ENCODE results near the gene PRSS27.
"Not testable (repeated sequence)": the region's sequence is repeated elsewhere in the genome, so short reads cannot be mapped to it uniquely, and the experiment has no call there.

Gene PRSS27

GRCh38 chr16:2721634-2722173 lies 1.7 kb upstream of the PRSS27 start:
- DNase-seq = not testable (repeated sequence)

DNA sequence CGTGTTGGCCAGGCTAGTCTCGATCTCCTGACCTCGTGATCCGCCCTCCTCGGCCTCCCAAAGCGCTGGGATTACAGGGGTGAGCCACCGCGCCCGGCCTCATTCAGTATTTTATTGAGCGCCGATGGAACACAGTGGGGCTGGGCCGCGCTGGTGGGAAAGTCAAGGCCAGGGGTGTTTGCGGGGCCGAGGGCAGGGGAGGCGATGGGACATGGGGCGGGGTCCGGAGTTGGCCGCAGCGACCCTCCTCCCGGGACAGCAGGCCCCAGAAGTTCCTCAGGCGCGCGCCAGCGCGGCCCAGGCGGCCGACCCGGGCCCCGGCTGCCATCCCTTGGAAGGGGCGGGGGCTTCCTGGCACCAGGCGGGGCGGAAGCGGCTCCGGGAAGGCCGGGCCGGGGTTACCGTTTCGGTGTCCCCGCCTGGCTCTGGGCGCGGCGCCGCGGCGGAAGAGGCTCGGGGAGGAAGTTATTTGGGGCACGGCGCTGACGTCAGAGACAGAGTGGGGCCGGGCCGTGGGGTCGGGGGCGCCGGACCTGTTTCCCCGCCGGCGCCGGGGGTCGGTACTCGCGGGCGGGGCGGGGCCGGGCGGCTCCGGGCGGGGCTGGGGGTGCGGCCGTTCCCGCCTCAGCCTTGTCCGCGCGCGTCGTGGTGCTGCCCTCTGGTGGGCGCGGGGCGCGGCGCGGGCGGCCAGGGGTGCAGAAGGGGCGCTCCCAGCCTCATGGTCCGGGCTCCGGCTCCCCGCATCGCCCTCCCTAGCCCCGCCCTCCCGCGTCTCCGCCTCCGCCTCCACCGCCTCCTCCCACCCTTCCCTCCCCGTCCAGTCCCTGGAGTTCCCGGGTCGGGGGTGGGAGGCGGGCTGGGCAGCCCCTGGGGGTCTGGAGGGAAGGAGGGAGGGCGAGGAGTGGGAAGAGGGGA lies 952 bp upstream of the PRSS27 start:
- peak; percentile 83 for DNase-seq

GRCh38 chr16:2719328-2720063 lies 528 bp downstream of the PRSS27 start:
- DNase-seq = no peak

DNA sequence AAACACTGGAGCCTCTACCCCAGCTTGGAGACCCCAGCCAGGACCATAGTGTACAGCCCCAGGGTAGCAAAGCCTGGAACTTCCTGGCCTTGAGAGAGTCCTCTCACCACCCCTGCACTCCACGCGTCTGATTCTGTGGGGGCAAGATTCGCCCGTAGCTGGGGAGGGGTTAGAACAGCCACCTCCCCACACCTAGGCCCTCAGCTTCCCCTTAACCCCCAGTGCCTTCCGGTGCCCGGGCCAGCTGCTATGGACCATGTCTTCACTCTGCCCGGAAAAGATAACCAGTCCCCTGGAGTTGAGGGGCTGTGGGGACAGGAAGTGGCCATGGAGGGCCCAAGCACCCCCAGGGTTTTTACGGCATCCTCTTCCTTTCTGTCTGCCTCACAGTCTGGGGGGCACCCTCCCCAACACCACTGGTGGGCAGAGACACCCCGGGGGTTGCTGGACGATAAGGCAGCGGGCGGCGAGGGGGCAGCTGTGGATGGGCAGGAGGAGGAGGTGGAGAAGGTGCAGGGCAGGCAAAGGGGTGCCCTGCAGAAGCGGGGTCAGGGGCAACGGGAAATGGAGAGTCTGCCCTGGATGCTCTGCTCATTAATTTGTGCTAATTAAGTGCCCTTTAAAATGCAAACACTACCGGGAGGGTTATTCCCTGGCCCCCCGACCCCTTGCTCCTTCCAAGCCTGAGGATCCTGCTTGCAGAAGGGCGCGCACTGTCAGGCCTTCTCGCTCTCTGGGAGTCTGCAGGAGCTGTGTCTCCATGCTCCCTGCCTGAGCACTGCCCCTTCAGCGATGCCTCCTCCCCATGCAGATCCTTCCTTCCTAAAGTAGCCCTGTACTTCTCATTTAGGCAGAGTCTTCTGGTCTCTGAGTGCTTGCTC lies 2.4 kb downstream of the PRSS27 start:
- DNase-seq = no peak

DNA sequence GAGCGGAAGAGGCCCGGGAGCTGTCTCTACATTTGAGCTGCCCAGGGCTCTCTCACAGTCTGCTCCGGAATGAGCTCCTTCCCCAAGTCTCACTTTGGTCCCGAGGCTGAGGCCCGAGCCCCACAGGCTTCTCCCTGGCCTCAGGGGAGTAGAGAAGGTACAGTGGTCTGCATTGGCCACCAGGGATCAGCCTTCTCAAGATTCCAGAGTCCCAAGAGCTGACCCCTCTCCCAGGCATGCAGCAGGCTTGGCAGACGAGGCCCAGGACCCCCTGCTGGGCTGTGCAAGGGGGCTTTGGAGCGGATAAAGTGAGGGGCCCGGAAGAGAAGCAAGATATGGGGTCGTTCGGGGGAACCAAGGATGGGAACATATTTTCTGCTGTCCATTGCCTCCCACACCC lies 3.1 kb downstream of the PRSS27 start:
- DNase-seq = no peak

DNA sequence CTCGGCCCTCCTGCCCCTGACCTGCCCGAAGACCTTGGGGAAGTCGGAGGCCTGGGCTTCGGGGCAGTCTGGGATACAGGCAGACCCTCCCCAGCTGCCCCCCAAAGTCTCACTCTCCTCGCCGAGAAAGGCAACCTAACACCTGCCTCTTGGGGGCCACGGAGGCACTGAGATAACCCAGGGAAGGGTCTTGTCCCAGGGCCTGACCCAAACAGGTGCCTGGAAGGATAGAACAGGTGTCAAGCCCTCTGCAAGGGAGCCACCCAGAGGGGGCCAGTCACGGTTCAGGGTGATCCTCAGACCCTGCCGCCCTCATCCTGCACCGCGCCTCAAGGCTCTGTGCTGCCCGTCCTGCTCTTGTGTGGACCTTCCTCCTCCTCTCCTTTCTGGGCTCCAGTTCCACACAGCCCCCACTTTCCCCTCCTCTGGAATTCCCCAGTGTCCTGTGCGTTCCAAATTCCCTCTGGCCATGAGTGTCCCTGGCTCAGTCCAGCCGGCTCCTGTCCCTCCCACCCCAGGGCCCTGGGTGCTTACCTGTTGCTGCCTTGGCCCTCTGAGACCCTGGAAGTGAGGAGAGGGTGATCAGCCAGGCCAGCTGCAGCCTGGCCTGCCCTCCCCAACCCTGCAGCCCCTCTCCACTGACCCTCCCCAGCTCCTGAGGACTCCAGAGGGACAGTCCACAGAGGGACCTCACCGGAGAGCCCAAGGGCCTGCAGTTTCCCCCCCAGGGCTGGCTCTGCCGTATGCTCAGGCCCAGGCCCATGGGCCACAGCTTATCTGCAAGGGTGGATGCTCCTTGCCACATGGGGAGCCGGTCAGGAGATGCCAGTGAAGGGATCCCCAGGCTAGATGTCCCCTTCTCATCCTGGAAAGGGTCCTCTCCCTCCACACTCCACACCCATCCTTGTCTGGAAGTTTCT lies 3.8 kb downstream of the PRSS27 start:
- DNase-seq = no peak

GRCh38 chr16:2715519-2715918 lies 4.5 kb downstream of the PRSS27 start:
- DNase-seq = peak; percentile 82

DNA sequence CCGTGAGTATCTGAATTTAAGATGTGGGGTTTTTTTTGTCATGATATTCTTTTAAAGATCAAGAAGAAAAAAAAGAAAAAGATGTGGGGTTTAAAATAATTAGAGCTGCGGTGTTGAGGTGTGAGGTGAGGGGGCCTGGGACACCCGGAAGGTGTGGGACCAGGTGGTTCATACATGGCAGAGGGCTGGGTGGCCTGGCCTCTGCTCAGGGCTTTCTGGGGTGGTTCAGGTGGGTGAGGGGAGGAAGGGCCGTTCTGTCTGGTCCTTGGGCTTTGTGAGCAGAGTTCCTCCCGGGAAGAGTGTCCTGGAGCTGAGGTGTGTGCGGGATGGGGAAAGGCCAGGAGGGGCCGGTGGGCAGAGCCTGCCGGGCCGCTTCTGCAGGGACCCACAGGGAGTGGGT lies 5.0 kb downstream of the PRSS27 start:
- DNase-seq = no peak

- DNase-seq = no peak
Observed at GRCh38 chr16:2713985-2714774, 5.8 kb downstream of the PRSS27 start.

- no peak for DNase-seq
Observed at GRCh38 chr16:2713523-2713922, 6.5 kb downstream of the PRSS27 start.

GRCh38 chr16:2712546-2712945 lies 7.5 kb downstream of the PRSS27 start:
- no peak for DNase-seq

- DNase-seq = no peak
Observed at GRCh38 chr16:2712063-2712441, 8.0 kb downstream of the PRSS27 start.

- no peak for DNase-seq
Observed at GRCh38 chr16:2711370-2712062, 8.5 kb downstream of the PRSS27 start.

GRCh38 chr16:2710711-2711231 lies 9.3 kb downstream of the PRSS27 start:
- DNase-seq = no peak

GRCh38 chr16:2710021-2710710 lies 9.9 kb downstream of the PRSS27 start:
- no peak for DNase-seq

GRCh38 chr16:2709588-2709984 lies 10.4 kb downstream of the PRSS27 start:
- DNase-seq = no peak

GRCh38 chr16:2708955-2709587 lies 11.0 kb downstream of the PRSS27 start:
- no peak for DNase-seq

DNA sequence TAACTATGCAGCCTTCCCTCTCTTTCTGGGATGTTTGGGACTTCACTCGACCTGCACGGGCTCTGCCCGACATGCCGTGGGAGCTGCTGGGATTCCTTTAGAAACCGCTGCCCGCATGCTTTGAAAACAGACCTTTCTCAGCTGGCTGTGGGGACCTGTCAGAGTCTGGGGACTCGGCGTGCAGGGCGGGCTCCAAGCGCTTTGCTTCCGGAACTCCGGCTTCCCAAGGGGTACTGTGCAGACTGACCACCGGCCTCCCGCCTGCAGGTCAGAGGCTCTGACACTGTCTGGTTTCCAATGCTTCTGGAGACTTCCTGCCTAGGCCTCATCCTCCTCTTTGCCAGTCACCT lies 11.8 kb downstream of the PRSS27 start:
- DNase-seq = no peak

Data from activated CD4-positive, alpha-beta T cell treated with anti-CD3 and anti-CD28 coated beads, Interleukin-2, amount 50 U/mL, for 1 hour (primary cell).